NCI-H748 (cell line): ENCODE results near the gene CLDN5.
"Not testable (repeated sequence)": the region's sequence is repeated elsewhere in the genome, so short reads cannot be mapped to it uniquely, and the experiment has no call there.

Experiments
- DNase-seq: peaks from one replicate; lab custom pipeline; 2025; ENCODE audit not compliant: unreplicated experiment; lab: John Stamatoyannopoulos, UW

The CLDN5 gene

DNA sequence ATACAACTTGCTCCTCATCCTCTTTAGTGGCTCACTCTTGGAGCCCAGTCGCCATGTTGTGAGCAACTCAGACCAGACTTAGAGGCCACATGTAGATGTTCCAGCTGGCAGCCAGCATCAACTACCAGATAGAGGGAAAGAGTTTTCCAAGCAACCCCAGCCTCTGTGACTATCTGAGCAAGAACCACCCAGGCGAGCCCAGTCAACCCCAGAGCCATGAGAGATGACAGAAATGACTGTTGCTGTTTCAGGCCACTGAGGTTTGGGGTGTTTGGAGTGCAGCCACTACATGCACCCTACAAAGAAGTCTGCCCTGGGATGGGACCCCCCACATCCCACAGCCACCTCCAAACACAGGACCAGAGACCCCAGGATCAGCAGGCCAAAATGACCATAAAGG lies 24.8 kb upstream of the CLDN5 start:
- no peak for DNase-seq

GRCh38 chr22:19548427-19548826 lies 24.2 kb upstream of the CLDN5 start:
- DNase-seq, result not testable (repeated sequence)

GRCh38 chr22:19547620-19548019 lies 23.4 kb upstream of the CLDN5 start:
- no peak for DNase-seq

DNA sequence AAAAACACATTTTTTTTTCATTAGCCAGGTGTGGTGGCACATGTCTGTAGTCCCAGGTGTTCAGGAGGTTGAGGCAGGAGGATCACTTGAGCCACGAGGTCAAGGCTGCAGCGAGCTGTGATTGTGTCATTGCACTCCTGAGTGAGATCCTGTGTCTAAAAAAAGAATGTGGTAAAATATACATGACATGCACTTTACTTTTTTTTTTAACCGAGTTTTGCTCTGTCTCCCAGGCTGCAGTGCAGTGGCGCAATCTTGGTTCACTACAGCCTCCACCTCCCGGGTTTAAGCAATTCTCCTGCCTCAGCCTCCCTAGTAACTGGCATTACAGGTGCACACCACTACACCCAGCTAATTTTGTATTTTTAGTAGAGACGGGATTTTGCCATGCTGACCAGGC lies 22.5 kb upstream of the CLDN5 start:
- DNase-seq, result no peak

DNA sequence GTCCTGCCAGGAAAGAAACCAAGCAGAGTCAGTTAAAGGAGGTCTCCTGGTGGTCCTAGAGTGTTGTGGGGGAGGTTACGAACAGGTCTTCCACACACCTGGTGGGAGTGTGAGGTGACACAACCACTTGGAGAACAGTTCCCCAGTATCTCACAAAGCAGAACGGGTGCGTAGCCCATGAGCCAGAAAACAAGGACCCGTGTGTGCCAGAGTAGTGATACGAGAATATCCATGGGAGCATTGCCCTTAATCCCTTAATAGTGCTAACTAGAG lies 21.7 kb upstream of the CLDN5 start:
- no peak for DNase-seq

DNA sequence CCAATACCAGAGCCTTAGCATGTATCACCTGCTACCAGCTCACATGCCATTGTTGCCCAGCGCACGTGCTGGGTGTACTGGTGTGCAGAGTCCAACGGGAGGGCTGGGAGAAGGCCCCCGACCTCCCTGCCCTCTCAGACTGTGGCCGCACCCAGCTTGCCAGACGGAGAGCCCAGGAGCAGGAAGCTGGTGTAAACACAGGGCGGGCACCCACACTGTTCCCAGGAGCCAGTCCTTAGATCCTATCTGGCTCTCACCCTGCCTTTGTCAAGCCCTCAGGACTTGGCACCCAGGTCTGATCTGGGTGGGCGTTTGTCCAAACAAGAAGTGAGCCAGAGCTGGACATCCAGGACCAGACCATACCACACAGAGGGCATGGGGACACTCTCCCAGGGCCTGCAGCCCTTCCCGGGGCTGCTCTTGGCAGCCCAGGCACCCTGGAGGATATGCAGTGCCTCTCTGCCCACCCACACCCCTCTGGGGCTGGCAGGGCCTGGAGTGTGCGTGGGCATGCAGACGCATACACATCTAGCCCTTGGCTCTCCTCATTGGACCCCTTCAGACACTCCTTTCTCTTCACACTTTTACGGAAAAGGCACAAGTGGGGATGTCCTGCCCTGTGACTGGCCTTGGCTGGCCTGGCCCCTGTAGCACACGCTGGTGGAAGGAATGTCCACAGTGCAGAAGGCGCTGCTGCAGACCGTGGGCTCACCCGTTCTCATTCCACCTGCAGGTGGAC lies 19.9 kb upstream of the CLDN5 start:
- no peak for DNase-seq

- DNase-seq, result no peak
These were observed 16.2 kb upstream of the CLDN5 start for GRCh38 chr22:19540394-19540793.

DNA sequence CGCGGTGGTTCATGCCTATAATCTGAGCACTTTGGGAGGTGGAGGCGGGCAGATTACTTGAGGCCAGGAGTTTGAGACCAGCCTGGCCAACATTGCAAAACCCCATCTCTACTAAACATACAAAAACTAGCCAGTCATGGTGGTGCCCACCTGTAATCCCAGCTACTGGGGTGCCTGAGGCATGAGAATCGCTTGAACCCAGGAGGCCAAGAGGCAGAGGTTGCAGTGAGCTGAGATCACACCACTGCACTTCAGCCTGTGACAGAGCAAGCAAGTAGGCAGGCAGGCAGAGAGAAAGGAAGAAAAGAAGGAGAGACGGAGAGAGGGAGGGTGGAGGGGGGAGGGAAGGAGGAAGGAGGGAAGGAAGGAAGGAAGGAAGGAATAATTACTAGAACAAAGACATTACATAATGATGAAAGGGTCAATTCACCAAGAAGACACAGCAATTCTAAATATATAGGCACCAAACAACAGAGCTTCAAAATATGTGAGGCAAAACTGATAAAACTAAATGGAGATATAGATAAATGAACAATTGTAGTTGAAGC lies 13.8 kb upstream of the CLDN5 start:
- DNase-seq, result no peak

DNA sequence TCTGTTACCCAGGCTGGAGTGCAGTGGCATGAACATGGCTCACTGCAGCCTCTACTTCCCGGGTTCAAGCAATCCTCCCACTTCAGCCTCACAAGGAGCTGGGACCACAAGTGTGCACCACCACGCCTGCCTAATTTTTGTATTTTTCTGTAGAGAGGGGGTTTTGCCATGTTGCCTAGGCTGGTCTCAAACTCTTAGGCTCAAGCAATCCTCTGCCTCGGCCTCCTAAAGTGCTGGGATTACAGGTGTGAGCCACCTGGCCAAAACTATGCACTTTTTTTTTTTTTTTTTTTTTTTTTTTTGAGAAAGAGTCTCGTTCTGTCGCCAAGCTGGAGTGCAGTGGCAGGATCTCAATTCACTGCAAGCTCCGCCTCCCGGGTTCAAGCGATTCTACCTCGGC lies 12.4 kb upstream of the CLDN5 start:
- DNase-seq, result no peak

DNA sequence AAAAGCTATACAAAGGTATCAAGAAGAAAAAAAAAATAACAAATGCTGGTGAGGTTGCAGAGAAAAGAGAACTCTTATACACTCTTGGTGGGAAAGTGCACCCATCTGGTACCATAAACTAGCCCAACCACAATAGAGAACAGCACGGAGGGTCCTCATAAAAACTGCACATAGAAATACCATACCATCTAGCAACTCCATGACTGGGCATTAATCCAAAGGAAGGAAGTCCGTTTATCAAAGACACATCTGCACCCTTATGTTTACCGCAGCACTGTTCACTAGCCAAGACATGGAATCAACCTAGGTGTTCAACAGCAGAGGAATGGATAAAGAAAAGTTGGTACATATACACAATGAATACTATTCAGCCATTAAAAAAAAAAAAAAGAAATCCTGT lies 10.8 kb upstream of the CLDN5 start:
- DNase-seq, result no peak

GRCh38 chr22:19533857-19534256 lies 9.6 kb upstream of the CLDN5 start:
- no peak for DNase-seq

DNA sequence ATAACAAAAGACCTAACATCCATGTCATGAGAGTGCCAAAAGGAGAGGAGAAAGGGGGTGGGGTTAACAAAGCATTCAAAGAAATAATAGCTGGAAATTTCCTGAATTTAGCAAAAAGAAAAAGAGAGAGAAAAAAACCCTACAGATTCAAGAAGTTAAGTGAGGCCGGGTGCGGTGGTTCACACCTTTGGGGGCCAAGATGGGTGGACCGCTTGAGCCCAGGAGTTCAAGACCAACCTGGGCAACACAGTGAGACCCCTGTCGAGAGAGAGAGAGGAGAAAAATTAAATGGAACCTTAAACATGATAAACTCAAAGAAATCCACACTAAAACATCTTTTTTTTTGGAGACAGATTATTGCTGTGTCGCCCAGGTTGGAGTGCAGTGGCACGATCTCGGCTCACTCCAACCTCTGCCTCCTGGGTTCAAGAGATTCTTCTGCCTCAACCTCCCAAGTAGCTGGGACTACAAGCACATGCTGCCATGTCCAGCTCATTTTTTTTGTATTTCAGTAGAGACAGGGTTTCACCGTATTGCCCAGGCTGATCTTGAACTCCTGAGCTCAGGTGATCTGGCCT lies 8.9 kb upstream of the CLDN5 start:
- no peak for DNase-seq

- not testable (repeated sequence) for DNase-seq
These were observed 7.1 kb upstream of the CLDN5 start for GRCh38 chr22:19531327-19531726.

DNA sequence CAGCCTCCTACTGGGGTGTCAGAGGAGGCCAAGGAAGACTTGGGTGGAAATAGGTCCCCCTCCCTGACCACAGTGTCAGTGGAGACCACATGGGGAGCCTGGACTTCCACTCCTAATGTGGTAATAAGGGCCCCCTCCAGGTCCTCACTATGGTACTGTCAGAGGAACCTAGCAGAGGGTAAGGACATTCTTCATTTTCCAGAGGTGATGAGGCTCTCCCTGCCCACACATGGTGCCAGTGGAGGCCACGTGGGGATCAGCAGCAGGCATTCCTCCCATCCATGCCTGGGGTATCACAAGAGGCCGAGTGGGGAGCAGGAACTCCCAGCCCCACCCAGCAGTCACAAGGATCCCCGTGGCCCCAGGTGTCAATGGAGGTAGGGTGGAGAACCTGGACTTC lies 6.5 kb upstream of the CLDN5 start:
- DNase-seq, result no peak

GRCh38 chr22:19529811-19530210 lies 5.6 kb upstream of the CLDN5 start:
- DNase-seq, result no peak

- no peak for DNase-seq
These were observed 3.7 kb upstream of the CLDN5 start for GRCh38 chr22:19527861-19528417.

DNA sequence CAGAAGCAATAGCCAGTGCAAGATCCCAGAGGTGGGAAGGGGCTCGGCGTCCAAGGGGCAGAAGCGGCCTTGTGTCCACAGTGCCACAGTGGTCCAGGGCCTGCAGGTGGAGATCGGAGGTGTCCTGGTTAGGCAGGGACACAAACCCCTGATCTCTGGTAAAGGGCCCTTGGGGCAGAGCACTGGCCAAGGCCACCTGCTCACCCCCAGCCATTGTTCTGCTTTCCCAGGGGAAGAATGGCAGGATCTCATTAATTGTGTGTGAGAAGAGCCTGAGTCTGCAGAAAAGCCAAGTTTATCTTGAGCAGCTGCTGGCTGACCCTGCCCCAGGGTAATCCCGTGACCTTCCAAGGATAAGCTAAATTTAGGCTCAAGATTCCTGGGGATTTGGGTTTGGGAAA lies 3.1 kb upstream of the CLDN5 start:
- no peak for DNase-seq

GRCh38 chr22:19526702-19527111 lies 2.5 kb upstream of the CLDN5 start:
- DNase-seq, result no peak

- no peak for DNase-seq
These were observed 2.0 kb upstream of the CLDN5 start for GRCh38 chr22:19526076-19526701.

DNA sequence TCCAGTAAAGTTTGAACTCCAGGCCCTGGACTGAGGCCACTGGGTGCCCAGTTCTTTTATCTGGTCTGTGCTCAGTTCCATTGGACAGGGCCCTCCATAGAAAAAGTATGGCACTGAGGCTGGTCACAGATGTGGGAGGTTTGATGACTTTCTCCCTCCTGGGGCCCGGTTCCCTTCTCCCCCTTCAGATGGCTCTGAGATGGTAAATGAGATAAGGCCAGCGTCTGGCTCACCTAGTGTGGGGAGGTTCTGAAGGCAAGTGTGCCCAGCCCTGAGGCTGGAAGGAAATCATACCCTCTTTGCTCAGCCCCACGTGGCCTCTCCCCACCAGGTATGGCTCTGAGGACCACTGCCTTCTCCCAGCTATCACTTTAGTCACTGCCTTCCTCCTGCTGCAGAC lies 1.5 kb upstream of the CLDN5 start:
- no peak for DNase-seq

DNA sequence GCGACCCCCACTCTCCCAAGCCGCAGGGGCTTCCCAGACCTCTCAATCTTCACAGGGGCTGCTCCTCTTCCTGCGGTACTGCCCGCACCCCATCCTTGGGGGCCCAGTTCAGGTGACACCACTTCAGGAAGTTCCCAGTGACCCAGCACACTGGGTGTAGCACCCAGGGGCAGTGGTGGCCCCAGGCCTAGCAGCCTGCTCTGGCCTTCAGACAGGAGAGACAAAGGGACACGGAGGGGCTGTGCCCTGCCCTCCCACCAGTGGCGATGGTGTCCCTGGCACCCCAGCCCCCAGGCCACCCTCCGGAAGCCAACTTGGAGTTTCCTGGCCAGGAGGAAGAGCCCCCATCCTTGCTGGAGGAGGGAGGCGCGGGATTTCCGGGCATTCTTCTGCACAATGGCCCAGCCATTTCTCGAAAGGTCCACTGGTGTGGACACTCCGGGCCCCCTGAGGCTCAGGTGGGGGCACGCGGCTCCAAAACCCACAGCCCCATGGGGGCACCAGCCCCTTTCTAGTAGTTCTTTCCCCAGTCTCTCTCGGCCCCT lies 978 bp upstream of the CLDN5 start:
- DNase-seq, result no peak
